GM19395 (cell line): ENCODE data around the gene GOSR2.
"Not testable (repeated sequence)": the region's sequence is repeated elsewhere in the genome, so short reads cannot be mapped to it uniquely, and the experiment has no call there.

Source experiments
- ATAC-seq: cut with Tn5 transposase; IDR thresholded peaks from one replicate; pipeline ENCODE4 v1.9.1; 2021; ENCODE audit warnings: mild to moderate bottlenecking, moderate library complexity; ENCODE audit not compliant: unreplicated experiment

Gene GOSR2

DNA sequence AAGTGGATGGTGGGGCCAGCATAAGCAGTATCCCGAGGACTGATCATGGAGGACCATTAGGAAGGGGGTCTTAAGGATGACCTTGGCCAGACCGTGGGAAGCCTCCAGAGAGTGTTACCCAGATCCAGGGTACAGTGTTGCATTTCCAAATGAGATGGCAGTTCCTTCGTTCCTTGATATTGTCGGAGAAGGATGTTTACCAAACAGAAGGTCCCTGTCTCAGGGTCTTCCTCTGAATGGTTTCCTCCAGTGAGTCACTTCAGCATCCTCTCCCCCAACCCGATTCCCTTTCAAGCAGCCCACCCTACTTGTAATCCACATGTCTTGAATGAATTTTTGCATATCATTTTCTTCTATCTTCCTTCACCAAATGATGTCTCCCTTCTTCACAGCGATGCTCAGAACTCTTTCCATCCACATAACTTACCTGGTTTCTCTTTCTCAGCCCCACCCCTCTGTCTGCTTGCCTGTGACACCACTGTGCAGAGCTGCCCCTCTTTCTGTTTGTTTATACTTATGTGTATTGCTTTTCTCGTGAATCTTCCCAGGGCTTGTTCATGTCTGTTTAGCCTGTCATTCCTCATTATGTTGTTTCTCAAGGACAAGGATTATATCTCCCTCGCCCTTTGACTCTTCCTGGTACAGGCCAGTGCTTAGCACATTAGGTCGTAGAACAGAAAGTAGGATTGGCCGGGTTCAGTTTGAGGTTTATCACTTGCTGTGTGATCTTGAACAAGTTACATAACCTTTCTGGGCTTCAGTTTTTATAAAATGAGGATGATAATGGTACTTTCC is 5.7 kb downstream of the GOSR2 start:
- ATAC-seq: no peak

- ATAC-seq: no peak
Measured at GRCh38 chr17:46929413-46929812, 6.5 kb downstream of the GOSR2 start.

DNA sequence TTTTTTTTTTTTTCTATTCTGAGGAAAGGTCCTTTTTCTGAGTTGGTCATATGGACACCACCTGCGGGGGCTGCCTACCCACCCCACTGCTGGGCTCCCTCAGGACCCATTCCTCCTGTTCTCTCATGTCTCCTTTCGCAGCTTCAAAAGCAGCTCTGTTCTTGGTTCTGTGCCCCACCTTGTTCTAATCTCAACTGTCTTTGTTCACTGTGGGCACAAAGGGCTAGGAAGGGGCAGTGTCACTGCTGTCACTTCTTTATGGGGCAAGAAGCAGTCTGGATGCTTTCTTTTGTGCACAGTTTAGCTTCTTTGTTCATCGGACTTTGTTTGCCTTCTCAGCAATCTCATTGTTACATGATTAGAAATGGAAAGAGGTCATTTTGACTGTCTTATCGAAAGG is 7.1 kb downstream of the GOSR2 start:
- ATAC-seq: no peak

- ATAC-seq: no peak
Measured at GRCh38 chr17:46931596-46931995, 8.6 kb downstream of the GOSR2 start.

- ATAC-seq: no peak
Measured at GRCh38 chr17:46935658-46936266, 12.8 kb downstream of the GOSR2 start.

- ATAC-seq: no peak
Measured at GRCh38 chr17:46940692-46941404, 17.9 kb downstream of the GOSR2 start.

GRCh38 chr17:46942441-46943217 is 19.7 kb downstream of the GOSR2 start:
- ATAC-seq: no peak

- no peak for ATAC-seq
Measured at GRCh38 chr17:46943218-46943500, 20.2 kb downstream of the GOSR2 start.

GRCh38 chr17:46943501-46944393 is 20.8 kb downstream of the GOSR2 start:
- ATAC-seq: no peak

- ATAC-seq: no peak
Measured at GRCh38 chr17:46944931-46945330, 22.0 kb downstream of the GOSR2 start.

DNA sequence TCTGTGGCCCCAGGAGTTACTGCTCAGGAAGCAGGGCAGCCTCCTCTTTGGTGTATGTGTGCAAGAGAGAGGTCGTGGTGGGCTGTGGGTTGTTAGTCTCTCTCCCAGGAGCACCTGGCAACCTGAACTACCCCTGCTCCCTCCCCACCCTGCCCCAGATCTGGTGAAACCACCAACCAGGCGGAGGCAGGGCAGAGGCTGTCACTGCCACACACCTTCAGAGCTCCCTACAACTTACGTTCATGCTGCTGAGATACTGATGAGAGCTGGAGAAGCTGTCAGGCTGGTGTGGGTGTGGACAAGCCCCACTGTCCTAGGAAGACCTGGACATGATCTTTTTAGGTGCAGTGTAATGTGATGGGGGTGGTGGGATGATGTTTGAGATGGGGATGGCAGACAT is 24.3 kb downstream of the GOSR2 start:
- no peak for ATAC-seq

GRCh38 chr17:46948544-46948943 is 25.6 kb downstream of the GOSR2 start:
- no peak for ATAC-seq

GRCh38 chr17:46949291-46950174 is 26.6 kb downstream of the GOSR2 start:
- no peak for ATAC-seq

DNA sequence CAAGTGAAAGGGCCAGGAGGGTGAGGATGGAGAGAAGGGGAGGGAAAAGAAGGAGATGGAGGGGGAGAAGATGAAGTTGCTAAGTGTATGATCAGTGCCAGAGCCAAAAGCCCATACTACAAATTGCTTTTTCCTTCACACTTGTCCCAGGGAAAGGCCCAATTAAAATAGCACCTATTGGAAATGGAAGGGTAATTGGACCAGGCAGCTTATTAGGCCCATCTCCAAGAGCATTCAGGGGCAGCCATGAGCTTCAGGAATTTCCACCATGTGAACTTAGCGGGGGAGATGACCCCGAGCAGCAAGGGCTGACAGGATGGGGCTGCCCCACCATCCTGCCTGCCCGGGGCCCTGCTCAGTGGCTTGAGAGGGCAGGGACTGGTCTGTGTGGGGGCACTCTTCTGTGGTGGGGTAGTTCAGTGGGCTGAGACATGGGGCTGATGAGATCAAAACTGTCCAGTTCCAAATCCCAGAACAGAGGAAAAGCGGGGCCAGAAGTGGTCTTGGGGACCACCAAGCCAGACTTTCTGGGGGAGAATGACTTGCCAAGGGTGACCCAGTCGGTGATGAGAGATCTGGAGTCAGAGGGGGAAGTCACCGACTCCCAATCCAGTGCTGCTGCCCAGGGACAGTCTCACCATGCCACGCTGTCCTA is 27.5 kb downstream of the GOSR2 start:
- ATAC-seq: no peak

GRCh38 chr17:46950997-46951621 is 28.1 kb downstream of the GOSR2 start:
- ATAC-seq: no peak

GRCh38 chr17:46951706-46952105 is 28.7 kb downstream of the GOSR2 start:
- ATAC-seq: no peak

DNA sequence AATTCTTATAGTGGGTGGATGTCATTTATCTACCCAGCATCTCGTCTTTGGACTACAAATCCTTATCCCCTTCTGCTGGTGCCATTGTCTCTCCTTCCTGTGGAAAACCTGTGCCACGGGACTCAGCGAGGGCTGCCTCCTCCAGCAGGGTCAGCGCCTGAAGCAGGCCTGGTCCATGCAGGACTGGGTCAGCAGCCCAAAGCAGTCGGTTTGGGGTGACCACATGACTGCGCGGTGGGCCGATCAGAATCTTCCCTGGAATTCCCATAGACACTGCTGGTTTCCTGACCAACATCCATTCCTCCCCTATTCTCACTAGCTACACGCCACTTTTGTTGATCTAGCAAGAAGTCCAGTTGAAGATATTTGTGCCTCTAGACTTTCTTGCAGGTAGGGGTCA is 29.2 kb downstream of the GOSR2 start:
- ATAC-seq: no peak

DNA sequence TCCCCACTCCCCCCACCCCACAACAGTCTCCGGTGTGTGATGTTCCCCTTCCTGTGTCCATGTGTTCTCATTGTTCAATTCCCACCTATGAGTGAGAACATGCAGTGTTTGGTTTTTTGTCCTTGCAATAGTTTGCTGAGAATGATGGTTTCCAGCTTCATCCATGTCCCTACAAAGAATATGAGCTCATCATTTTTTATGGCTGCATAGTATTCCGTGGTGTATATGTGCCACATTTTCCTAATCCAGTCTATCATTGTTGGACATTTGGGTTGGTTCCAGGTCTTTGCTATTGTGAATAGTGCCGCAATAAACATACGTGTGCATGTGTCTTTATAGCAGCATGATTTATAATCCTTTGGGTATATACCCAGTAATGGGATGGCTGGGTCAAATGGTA is 30.2 kb downstream of the GOSR2 start:
- ATAC-seq: not testable (repeated sequence)
